Astrocyte (in vitro differentiated cells and primary cell): ENCODE measurements around the gene PROM1. TPM values are rescaled to one million over a fixed set of nuclear protein-coding genes. Genes with fewer than 3 reads are reported as not detected.

Source experiments
- DNase-seq: peaks from one replicate; pipeline ENCODE4 v3.0.0-alpha.2; 2010; ENCODE audit warnings: low read depth
- FAIRE-seq: peaks from 2 replicates; lab custom pipeline; 2011; peaks lifted over from hg19 to GRCh38; lab: Jason Lieb, UNC
- H2AFZ ChIP-seq: 2 replicates; pipeline ENCODE4 v1.6.0; 2012; ENCODE audit warnings: low read depth, low read length, inconsistent platforms
- H3K27ac ChIP-seq: 2 replicates; pipeline ENCODE4 v1.5.1; 2011; ENCODE audit warnings: low read depth, low read length, inconsistent platforms
- H3K27me3 ChIP-seq: 2 replicates; pipeline ENCODE4 v1.6.0; 2011; ENCODE audit warnings: low read length, inconsistent platforms; ENCODE audit not compliant: insufficient read depth
- H3K36me3 ChIP-seq: 2 replicates; pipeline ENCODE4 v1.5.1; 2011; ENCODE audit warnings: low read length, inconsistent platforms; ENCODE audit not compliant: insufficient read depth
- H3K4me1 ChIP-seq: 2 replicates; pipeline ENCODE4 v1.5.1; 2011; ENCODE audit warnings: low read length, inconsistent platforms; ENCODE audit not compliant: insufficient read depth
- H3K4me2 ChIP-seq: 2 replicates; pipeline ENCODE4 v1.6.0; 2012; ENCODE audit warnings: low read length, inconsistent platforms
- H3K4me3 ChIP-seq: 2 replicates; pipeline ENCODE4 v1.5.1; 2011; ENCODE audit warnings: low read depth, mild to moderate bottlenecking, low read length, inconsistent platforms; ENCODE audit not compliant: insufficient read depth
- H3K79me2 ChIP-seq: 2 replicates; pipeline ENCODE4 v1.6.0; 2012; ENCODE audit warnings: mild to moderate bottlenecking, low read length, inconsistent platforms; ENCODE audit not compliant: insufficient read depth
- H3K9ac ChIP-seq: 2 replicates; pipeline ENCODE4 v1.6.0; 2012; ENCODE audit warnings: mild to moderate bottlenecking, low read length, inconsistent platforms
- H3K9me3 ChIP-seq: 2 replicates; pipeline ENCODE4 v1.5.1; 2012; ENCODE audit warnings: low read depth, mild to moderate bottlenecking, low read length, inconsistent platforms; ENCODE audit not compliant: insufficient read depth
- H4K20me1 ChIP-seq: 2 replicates; pipeline ENCODE4 v1.6.0; 2012; ENCODE audit warnings: low read length, inconsistent platforms; ENCODE audit not compliant: insufficient read depth
- H3K27ac Mint-ChIP-seq: one replicate; pipeline ENCODE4 v1.8.0; 2021; ENCODE audit warnings: mild to moderate bottlenecking, mixed read lengths; ENCODE audit not compliant: unreplicated experiment
- H3K27me3 Mint-ChIP-seq: one replicate; pipeline ENCODE4 v1.8.0; 2021; ENCODE audit warnings: low read depth, mixed read lengths; ENCODE audit not compliant: unreplicated experiment
- H3K36me3 Mint-ChIP-seq: one replicate; pipeline ENCODE4 v1.8.0; 2021; ENCODE audit warnings: low read depth, mixed read lengths; ENCODE audit not compliant: unreplicated experiment
- H3K4me1 Mint-ChIP-seq: one replicate; pipeline ENCODE4 v1.8.0; 2021; ENCODE audit warnings: low read depth, mixed read lengths; ENCODE audit not compliant: unreplicated experiment
- H3K4me3 Mint-ChIP-seq: one replicate; pipeline ENCODE4 v1.8.0; 2021; ENCODE audit warnings: mild to moderate bottlenecking, moderate library complexity, mixed read lengths; ENCODE audit not compliant: unreplicated experiment
- H3K9me3 Mint-ChIP-seq: one replicate; pipeline ENCODE4 v1.8.0; 2021; ENCODE audit warnings: mild to moderate bottlenecking, mixed read lengths; ENCODE audit not compliant: unreplicated experiment
- CTCF ChIP-seq: IDR thresholded peaks from 2 replicates; pipeline ENCODE4 v1.5.1; 2011; ENCODE audit warnings: low read depth, mild to moderate bottlenecking, inconsistent platforms, low read length, moderate library complexity; ENCODE audit not compliant: insufficient read depth
- EZH2 ChIP-seq: IDR thresholded peaks from 2 replicates; pipeline ENCODE4 v1.6.1; 2012; ENCODE audit warnings: mild to moderate bottlenecking, low read length, inconsistent platforms; ENCODE audit not compliant: insufficient read depth
- total RNA-seq: library from RNA; stranded (reverse); gene quantifications from 2 replicates; pipeline ENCODE4 v1.2.1, GENCODE V29; 2021

The PROM1 gene
- total RNA-seq, 1 donor from 2014 or later: 34.5 TPM

- peaks cover 14% of the 10 kb centered on the region for H3K27me3 Mint-ChIP-seq
- no peak overlapping the region for H3K9ac ChIP-seq
- H3K4me1 Mint-ChIP-seq: no peaks in the 10 kb centered on the region
- H3K27ac Mint-ChIP-seq: no peak overlapping the region
- DNase-seq: no peak
- no peaks in the 10 kb centered on the region for H4K20me1 ChIP-seq
- no peak overlapping the region for H3K4me3 ChIP-seq
- H3K36me3 ChIP-seq: no peaks in the 10 kb centered on the region
- H3K9me3 Mint-ChIP-seq: peaks cover 9% of the 10 kb centered on the region
- FAIRE-seq: no peak
- no peaks in the 10 kb centered on the region for H3K9me3 ChIP-seq
- peaks cover 6% of the 10 kb centered on the region for H3K27me3 ChIP-seq
- no peak overlapping the region for H3K4me2 ChIP-seq
- H3K79me2 ChIP-seq: no peaks in the 10 kb centered on the region
- H3K4me1 ChIP-seq: no peaks in the 10 kb centered on the region
- H2AFZ ChIP-seq: no peak overlapping the region
- H3K4me3 Mint-ChIP-seq: no peak overlapping the region
- peaks cover 2% of the 10 kb centered on the region for H3K36me3 Mint-ChIP-seq
- no peak overlapping the region for H3K27ac ChIP-seq
- no peak for TF ChIP-seq CTCF
- TF ChIP-seq EZH2: no peak
Observed at GRCh38 chr4:16123356-16124084, 39.7 kb upstream of the PROM1 start.

GRCh38 chr4:16122784-16123183, 39.0 kb upstream of the PROM1 start:
- FAIRE-seq: no peak
- Histone ChIP-seq H3K4me2 (no peak overlapping the region), H3K4me1 (no peaks in the 10 kb centered on the region), H3K4me3 (no peak overlapping the region), H3K79me2 (no peaks in the 10 kb centered on the region), H3K27ac (no peak overlapping the region), H2AFZ (no peak overlapping the region), H4K20me1 (no peaks in the 10 kb centered on the region), H3K36me3 (no peaks in the 10 kb centered on the region), H3K9ac (no peak overlapping the region), H3K9me3 (no peaks in the 10 kb centered on the region), H3K27me3 (peaks cover 6% of the 10 kb centered on the region)
- no peak for DNase-seq
- Mint-ChIP-seq H3K27me3 (peaks cover 14% of the 10 kb centered on the region), H3K36me3 (peaks cover 2% of the 10 kb centered on the region), H3K4me1 (no peaks in the 10 kb centered on the region), H3K27ac (no peak overlapping the region), H3K4me3 (no peak overlapping the region), H3K9me3 (peaks cover 9% of the 10 kb centered on the region)
- TF ChIP-seq EZH2 (no peak), CTCF (no peak)

- Mint-ChIP-seq H3K36me3 (peaks cover 2% of the 10 kb centered on the region), H3K27ac (no peak overlapping the region), H3K9me3 (peaks cover 9% of the 10 kb centered on the region), H3K4me1 (no peaks in the 10 kb centered on the region), H3K4me3 (no peak overlapping the region), H3K27me3 (peaks cover 14% of the 10 kb centered on the region)
- Histone ChIP-seq H3K4me1 (no peaks in the 10 kb centered on the region), H3K27ac (no peak overlapping the region), H3K9me3 (no peaks in the 10 kb centered on the region), H3K4me2 (no peak overlapping the region), H3K79me2 (no peaks in the 10 kb centered on the region), H3K27me3 (peaks cover 6% of the 10 kb centered on the region), H4K20me1 (no peaks in the 10 kb centered on the region), H2AFZ (no peak overlapping the region), H3K36me3 (no peaks in the 10 kb centered on the region), H3K9ac (no peak overlapping the region), H3K4me3 (no peak overlapping the region)
- TF ChIP-seq CTCF (no peak), EZH2 (no peak)
- DNase-seq: no peak
- no peak for FAIRE-seq
Observed at GRCh38 chr4:16122308-16122711, 38.5 kb upstream of the PROM1 start.
